ENCODE measurements around the gene BRINP1. TPM values are rescaled to one million over a fixed set of nuclear protein-coding genes. Genes with fewer than 3 reads are reported as not detected.

BRINP1 gene
- total RNA-seq, 2 experiments from 2014 or later: not detected

GRCh38 chr9:119368179-119368578, 1.1 kb downstream of the BRINP1 start:
- Mint-ChIP-seq H3K9me3 (ENCODE audit: insufficient read depth) (peaks cover 4% of the 10 kb centered on the region), H3K27me3 (ENCODE audit: low read depth) (peaks cover 22% of the 10 kb centered on the region), H3K4me1 (ENCODE audit: low read depth) (no peaks in the 10 kb centered on the region), H3K4me3 (no peak overlapping the region), H3K36me3 (ENCODE audit: low read depth) (peaks cover 3% of the 10 kb centered on the region), H3K27ac (no peak overlapping the region)
- DNase-seq (no peak), ATAC-seq (no peak)
- POLR2A ChIA-PET: no interaction called here
- CTCF ChIA-PET: no interaction called here

- Mint-ChIP-seq H3K27me3 (ENCODE audit: low read depth) (peaks cover 22% of the 10 kb centered on the region), H3K36me3 (ENCODE audit: low read depth) (peaks cover 3% of the 10 kb centered on the region), H3K4me3 (no peak overlapping the region), H3K4me1 (ENCODE audit: low read depth) (no peaks in the 10 kb centered on the region), H3K9me3 (ENCODE audit: insufficient read depth) (peaks cover 4% of the 10 kb centered on the region), H3K27ac (no peak overlapping the region)
- ChIA-PET POLR2A (no interaction called here), CTCF (no interaction called here)
- no peak for ATAC-seq
- no peak for DNase-seq
Observed at GRCh38 chr9:119367683-119368075, 1.6 kb downstream of the BRINP1 start.

- peaks cover 22% of the 10 kb centered on the region for H3K27me3 Mint-ChIP-seq (ENCODE audit: low read depth)
- ATAC-seq: no peak
- peaks cover 4% of the 10 kb centered on the region for H3K9me3 Mint-ChIP-seq (ENCODE audit: insufficient read depth)
Observed at GRCh38 chr9:119366909-119367682, 2.1 kb downstream of the BRINP1 start.

DNA sequence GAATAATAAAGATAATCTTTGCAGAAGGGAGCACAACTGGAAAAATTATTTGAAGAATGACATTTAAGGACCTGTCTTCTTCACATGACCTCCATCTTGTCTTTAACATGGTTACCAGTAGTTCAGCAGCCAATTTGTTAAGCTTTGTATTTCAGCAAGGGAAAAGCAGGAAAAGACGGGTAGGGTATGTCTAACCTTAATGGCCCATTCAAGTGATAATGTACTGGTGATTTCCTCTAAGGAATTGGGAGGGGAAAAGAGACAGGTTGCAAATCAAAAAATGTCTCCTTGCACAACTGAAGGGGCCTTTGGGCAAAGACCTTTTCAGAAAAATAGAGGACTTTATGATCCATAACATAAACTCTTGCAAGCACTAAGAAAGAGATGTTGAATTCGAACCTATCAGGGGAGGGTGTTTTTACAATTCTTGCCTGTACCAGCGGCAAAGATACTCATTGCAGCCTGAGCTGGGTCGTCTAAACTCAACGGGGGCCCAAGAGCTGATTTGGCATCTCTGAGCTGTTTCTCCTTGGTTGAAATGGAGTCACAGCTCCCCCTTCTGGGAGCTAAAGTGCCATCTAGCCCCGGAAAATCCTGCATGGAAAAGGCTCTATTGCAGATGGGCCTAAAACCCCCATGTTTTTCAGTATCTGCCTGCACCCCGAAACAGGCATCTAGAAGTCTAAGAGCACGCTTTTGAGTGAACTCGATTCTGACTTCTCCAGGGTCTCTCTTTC, 3.8 kb downstream of the BRINP1 start:
- DNase-seq (no peak), ATAC-seq (no peak)
- Mint-ChIP-seq H3K27me3 (ENCODE audit: low read depth) (peaks cover 16% of the 10 kb centered on the region), H3K27ac (no peak overlapping the region), H3K4me1 (ENCODE audit: low read depth) (no peaks in the 10 kb centered on the region), H3K36me3 (ENCODE audit: low read depth) (peaks cover 3% of the 10 kb centered on the region), H3K4me3 (no peak overlapping the region), H3K9me3 (ENCODE audit: insufficient read depth) (peaks cover 4% of the 10 kb centered on the region)
- ChIA-PET CTCF (no interaction called here), POLR2A (no interaction called here)

More at GRCh38 chr9:119366909-119367682, 2.1 kb downstream of the BRINP1 start:
- H3K4me1 Mint-ChIP-seq (ENCODE audit: low read depth): no peaks in the 10 kb centered on the region
- ChIA-PET POLR2A (no interaction called here), CTCF (no interaction called here)
- no peak for DNase-seq
- no peak overlapping the region for H3K4me3 Mint-ChIP-seq
- no peak overlapping the region for H3K27ac Mint-ChIP-seq
- peaks cover 3% of the 10 kb centered on the region for H3K36me3 Mint-ChIP-seq (ENCODE audit: low read depth)

GRCh38 chr9:119360237-119360636, 9.0 kb downstream of the BRINP1 start:
- DNase-seq: no peak
- H3K27me3 Mint-ChIP-seq (ENCODE audit: low read depth): no peaks in the 10 kb centered on the region
- no peaks in the 10 kb centered on the region for H3K4me1 Mint-ChIP-seq (ENCODE audit: low read depth)
- no peaks in the 10 kb centered on the region for H3K36me3 Mint-ChIP-seq (ENCODE audit: low read depth)
- H3K4me3 Mint-ChIP-seq: no peak overlapping the region
- ChIA-PET CTCF (no interaction called here), POLR2A (no interaction called here)
- no peak for ATAC-seq
- H3K9me3 Mint-ChIP-seq (ENCODE audit: insufficient read depth): no peaks in the 10 kb centered on the region
- H3K27ac Mint-ChIP-seq: no peak overlapping the region

DNA sequence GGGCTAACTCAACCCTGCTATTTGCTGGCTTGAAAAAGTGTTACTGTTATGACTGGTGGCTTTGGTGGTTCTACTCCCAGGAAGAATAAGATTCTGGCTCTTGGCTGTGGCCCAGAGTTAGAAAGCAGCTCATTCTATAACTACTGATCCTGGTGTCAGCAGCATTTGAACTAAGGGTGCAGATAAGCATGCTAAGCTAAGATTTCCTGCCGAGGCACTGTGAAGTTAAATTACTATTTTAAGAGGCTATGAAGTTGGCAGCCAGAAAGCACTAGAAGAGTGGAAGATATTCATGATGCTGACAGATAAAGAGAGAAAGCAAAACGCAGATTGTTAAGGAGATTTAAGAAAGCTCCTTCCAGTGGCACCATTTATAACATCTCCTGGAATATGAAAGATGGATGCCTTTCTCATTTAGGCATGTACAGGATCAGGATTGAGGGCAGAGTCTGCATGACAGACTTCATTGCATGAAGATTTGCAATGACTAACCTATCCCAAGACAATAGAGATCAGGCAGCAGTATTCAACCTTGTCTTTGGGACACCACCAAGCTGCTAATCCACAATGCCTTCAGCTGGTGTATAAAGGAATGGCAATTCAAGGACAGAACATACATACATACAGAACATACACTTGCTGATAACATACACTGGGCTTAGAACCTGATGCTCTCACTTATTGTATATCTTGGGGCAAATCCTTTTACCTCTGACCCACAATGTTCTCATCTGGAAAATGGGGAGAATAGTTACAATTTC, 11.7 kb downstream of the BRINP1 start:
- H3K27ac Mint-ChIP-seq: no peak overlapping the region
- POLR2A ChIA-PET: no interaction called here
- no peaks in the 10 kb centered on the region for H3K36me3 Mint-ChIP-seq (ENCODE audit: low read depth)
- CTCF ChIA-PET: no interaction called here
- no peaks in the 10 kb centered on the region for H3K9me3 Mint-ChIP-seq (ENCODE audit: insufficient read depth)
- DNase-seq: no peak
- no peak overlapping the region for H3K4me3 Mint-ChIP-seq
- no peaks in the 10 kb centered on the region for H3K4me1 Mint-ChIP-seq (ENCODE audit: low read depth)
- H3K27me3 Mint-ChIP-seq (ENCODE audit: low read depth): no peaks in the 10 kb centered on the region
- ATAC-seq: no peak

GRCh38 chr9:119349351-119349825, 19.8 kb downstream of the BRINP1 start:
- Mint-ChIP-seq H3K27ac (no peak overlapping the region), H3K4me1 (ENCODE audit: low read depth) (no peaks in the 10 kb centered on the region), H3K36me3 (ENCODE audit: low read depth) (no peaks in the 10 kb centered on the region), H3K4me3 (no peak overlapping the region), H3K9me3 (ENCODE audit: insufficient read depth) (no peaks in the 10 kb centered on the region), H3K27me3 (ENCODE audit: low read depth) (no peaks in the 10 kb centered on the region)
- POLR2A ChIA-PET: no interaction called here
- no peak for ATAC-seq
- CTCF ChIA-PET: no interaction called here
- no peak for DNase-seq

DNA sequence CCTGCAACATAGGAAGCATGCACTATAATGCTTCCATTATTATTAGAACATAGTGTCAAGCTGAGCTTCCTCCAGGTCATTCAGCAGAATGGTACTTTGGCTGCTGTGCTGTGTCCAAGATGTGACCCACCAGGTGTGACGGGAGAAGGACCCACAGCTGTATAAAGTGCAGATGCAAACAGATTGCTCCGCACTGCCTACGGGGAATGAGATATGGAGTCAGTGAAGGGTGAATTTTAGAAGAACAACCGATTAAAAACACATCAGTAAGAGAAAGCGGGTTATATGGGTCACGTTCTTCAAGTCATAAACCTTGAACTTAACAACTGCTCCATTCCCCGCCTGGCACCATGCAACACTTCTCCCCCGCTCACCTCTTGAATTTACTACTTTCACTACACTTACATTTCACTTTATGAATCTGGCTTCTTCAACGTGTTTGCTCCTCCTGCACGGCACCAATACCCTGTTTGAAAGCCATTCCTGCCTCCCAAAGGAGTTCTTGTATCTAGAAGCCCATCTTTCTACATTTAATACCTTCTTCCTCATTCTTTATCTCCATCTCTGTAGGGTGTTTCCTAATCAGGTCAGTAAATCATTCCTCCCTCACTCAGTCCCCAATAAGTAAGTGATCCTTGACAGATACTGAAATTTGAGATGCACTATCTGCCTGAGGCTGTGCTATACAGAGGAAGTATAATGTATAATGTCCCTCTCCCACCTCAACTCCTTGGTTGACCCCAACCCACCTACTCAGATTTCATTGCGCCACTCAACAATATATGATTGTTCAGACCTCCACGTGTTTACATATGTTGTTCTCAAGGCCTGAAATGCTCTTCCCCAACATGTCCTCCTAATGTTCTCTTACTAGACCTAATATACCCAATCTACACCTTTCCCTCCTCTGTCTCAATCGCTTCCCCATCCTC, 25.9 kb downstream of the BRINP1 start:
- H3K4me1 Mint-ChIP-seq (ENCODE audit: low read depth): no peaks in the 10 kb centered on the region
- no peak overlapping the region for H3K4me3 Mint-ChIP-seq
- ChIA-PET POLR2A (no interaction called here), CTCF (no interaction called here)
- no peaks in the 10 kb centered on the region for H3K9me3 Mint-ChIP-seq (ENCODE audit: insufficient read depth)
- no peak overlapping the region for H3K27ac Mint-ChIP-seq
- H3K36me3 Mint-ChIP-seq (ENCODE audit: low read depth): no peaks in the 10 kb centered on the region
- DNase-seq: no peak
- ATAC-seq: no peak
- no peaks in the 10 kb centered on the region for H3K27me3 Mint-ChIP-seq (ENCODE audit: low read depth)

DNA sequence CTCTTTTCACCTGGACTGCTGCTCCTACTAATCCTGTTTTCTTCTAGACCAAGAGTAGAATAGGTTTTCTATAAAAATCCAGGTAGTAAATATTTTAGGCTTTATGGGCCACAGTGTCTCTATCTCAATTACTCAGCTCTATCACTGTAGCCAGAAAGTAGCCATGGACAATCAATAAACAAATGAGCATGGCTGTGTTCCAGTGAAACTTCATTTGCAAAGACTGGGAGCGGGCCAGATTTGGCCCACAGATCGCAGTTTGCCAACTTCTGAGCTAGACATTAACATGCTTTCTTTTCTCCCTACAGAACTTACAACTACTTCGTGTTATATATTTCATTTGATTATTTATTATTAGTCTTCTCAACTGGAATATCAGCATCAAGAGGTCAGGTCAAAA, 30.2 kb downstream of the BRINP1 start:
- ATAC-seq (no peak), DNase-seq (no peak)
- Mint-ChIP-seq H3K27me3 (ENCODE audit: low read depth) (no peaks in the 10 kb centered on the region), H3K9me3 (ENCODE audit: insufficient read depth) (no peaks in the 10 kb centered on the region), H3K27ac (no peak overlapping the region), H3K36me3 (ENCODE audit: low read depth) (no peaks in the 10 kb centered on the region), H3K4me1 (ENCODE audit: low read depth) (no peaks in the 10 kb centered on the region), H3K4me3 (no peak overlapping the region)
- CTCF ChIA-PET: no interaction called here
- POLR2A ChIA-PET: interaction anchor here (0.6 kb wide), 1 partner anchor 1977 kb away, joined by 3 read pairs; no protein-coding TSS in a partner anchor

- no peaks in the 10 kb centered on the region for H3K9me3 Mint-ChIP-seq (ENCODE audit: insufficient read depth)
- H3K27ac Mint-ChIP-seq: no peak overlapping the region
- POLR2A ChIA-PET: no interaction called here
- no peaks in the 10 kb centered on the region for H3K36me3 Mint-ChIP-seq (ENCODE audit: low read depth)
- H3K4me1 Mint-ChIP-seq (ENCODE audit: low read depth): no peaks in the 10 kb centered on the region
- H3K4me3 Mint-ChIP-seq: no peak overlapping the region
- H3K27me3 Mint-ChIP-seq (ENCODE audit: low read depth): no peaks in the 10 kb centered on the region
- ATAC-seq: no peak
- no peak for DNase-seq
- CTCF ChIA-PET: no interaction called here
Observed at GRCh38 chr9:119337573-119337972, 31.7 kb downstream of the BRINP1 start.

- DNase-seq (no peak), ATAC-seq (no peak)
- H3K9me3 Mint-ChIP-seq (ENCODE audit: insufficient read depth): no peaks in the 10 kb centered on the region
- CTCF ChIA-PET: no interaction called here
- no peaks in the 10 kb centered on the region for H3K27me3 Mint-ChIP-seq (ENCODE audit: low read depth)
- H3K27ac Mint-ChIP-seq: no peak overlapping the region
- no peaks in the 10 kb centered on the region for H3K36me3 Mint-ChIP-seq (ENCODE audit: low read depth)
- POLR2A ChIA-PET: no interaction called here
- H3K4me3 Mint-ChIP-seq: no peak overlapping the region
- no peaks in the 10 kb centered on the region for H3K4me1 Mint-ChIP-seq (ENCODE audit: low read depth)
Observed at GRCh38 chr9:119334745-119335144, 34.5 kb downstream of the BRINP1 start.

All from activated CD8-positive, alpha-beta T cell treated with anti-CD3 and anti-CD28 coated beads, Interleukin-2, amount 10 ng/mL, durations not matched to agents 7 days and 5 days (primary cell).